H1 (cell line): Measurements from ENCODE around the gene PLEKHA5. TPM values are rescaled to one million over a fixed set of nuclear protein-coding genes. Genes with fewer than 3 reads are reported as not detected.

Experiments
- CTCF ChIA-PET: fragments of 300-600 bp; sonication (Branson Sonifier 250); formaldehyde crosslinking; loops from one replicate; lab custom pipeline; 2021; ENCODE audit not compliant: partially characterized antibody; lab: Charles Lee
- POLR2A ChIA-PET: fragments of 300-600 bp; sonication (Branson Sonifier 250); formaldehyde crosslinking; loops from one replicate; lab custom pipeline; 2021; ENCODE audit warnings: inconsistent platforms; ENCODE audit not compliant: partially characterized antibody; lab: Charles Lee
- DNase-seq, 2 experiments: peaks; one replicate each; pipeline versions ENCODE4 v3.0.0 to v3.0.0-alpha.2; 2010 to 2022; ENCODE audit warnings: low spot score in 2 of 2, low read depth in 1 of 2, mixed read lengths in 1 of 2
- FAIRE-seq: peaks from 2 replicates; lab custom pipeline; 2011; peaks lifted over from hg19 to GRCh38; lab: Jason Lieb, UNC
- H2AFZ ChIP-seq: 2 replicates; pipeline ENCODE4 v1.8.1; 2012; ENCODE audit warnings: low read length, inconsistent platforms
- H2AK5ac ChIP-seq: 2 replicates; pipeline ENCODE4 v1.6.1; 2013; ENCODE audit warnings: low read depth, low read length
- H2BK120ac ChIP-seq: replicated peaks from 2 replicates; pipeline ENCODE3; 2013; ENCODE audit warnings: low read depth, low read length, inconsistent platforms
- H2BK12ac ChIP-seq: 2 replicates; pipeline ENCODE4 v1.6.1; 2013; ENCODE audit warnings: low read depth, low read length
- H2BK15ac ChIP-seq: 2 replicates; pipeline ENCODE4 v1.6.1; 2013; ENCODE audit warnings: low read length
- H2BK20ac ChIP-seq: 2 replicates; pipeline ENCODE4 v1.6.1; 2013; ENCODE audit warnings: low read length
- H2BK5ac ChIP-seq: 2 replicates; pipeline ENCODE4 v1.6.1; 2013; ENCODE audit warnings: low read depth, low read length
- H3K14ac ChIP-seq: 2 replicates; pipeline ENCODE4 v1.6.1; 2013; ENCODE audit warnings: inconsistent platforms; ENCODE audit not compliant: insufficient read length
- H3K18ac ChIP-seq: 2 replicates; pipeline ENCODE4 v1.6.1; 2013; ENCODE audit warnings: low read length; ENCODE audit errors: extremely low read depth
- H3K23ac ChIP-seq: 2 replicates; pipeline ENCODE4 v1.6.1; 2013; ENCODE audit warnings: inconsistent platforms; ENCODE audit not compliant: insufficient read length
- H3K23me2 ChIP-seq: 2 replicates; pipeline ENCODE4 v1.6.1; 2013; ENCODE audit warnings: low read depth, low read length
- H3K27ac ChIP-seq: 2 replicates; pipeline ENCODE4 v1.6.1; 2011; ENCODE audit warnings: low read depth, low read length, inconsistent platforms
- H3K27me3 ChIP-seq, 4 experiments: replicated peaks in 1 of 4; 1 replicate in 1 of 4; 2 replicates in 3 of 4; pipeline versions ENCODE4 v1.6.1 to v1.8.1; 2011 to 2013; ENCODE audit warnings: low read length in 3 of 4, mild to moderate bottlenecking in 3 of 4, inconsistent platforms in 2 of 4, mixed read lengths in 2 of 4, moderate library complexity in 1 of 4; ENCODE audit not compliant: control insufficient read depth in 3 of 4, insufficient read depth in 3 of 4; ENCODE audit errors: extremely low read depth in 1 of 4
- H3K36me3 ChIP-seq, 4 experiments: 2 replicates each; pipeline versions ENCODE4 v1.6.1 to v1.8.1; 2011 to 2013; ENCODE audit warnings: mild to moderate bottlenecking in 4 of 4, low read length in 3 of 4, moderate library complexity in 2 of 4, control low read depth in 1 of 4, inconsistent platforms in 1 of 4; ENCODE audit not compliant: insufficient read depth in 4 of 4, control insufficient read depth in 2 of 4
- H3K4ac ChIP-seq: replicated peaks from 2 replicates; pipeline ENCODE3; 2013; ENCODE audit warnings: low read length, low read depth, mixed read lengths, inconsistent platforms; ENCODE audit not compliant: insufficient read length
- H3K4me1 ChIP-seq, 4 experiments: replicated peaks in 1 of 4; 1 replicate in 1 of 4; 2 replicates in 3 of 4; pipeline versions ENCODE4 v1.6.1 to v1.8.1; 2011 to 2013; ENCODE audit warnings: low read length in 3 of 4, inconsistent platforms in 2 of 4, mixed read lengths in 1 of 4; ENCODE audit not compliant: insufficient read depth in 4 of 4, control insufficient read depth in 3 of 4
- H3K4me2 ChIP-seq, 2 experiments: 2 replicates each; pipeline versions ENCODE4 v1.6.1 to v1.8.1; 2011 to 2013; ENCODE audit warnings: low read depth in 2 of 2, low read length in 2 of 2, control low read depth in 1 of 2, inconsistent platforms in 1 of 2, mild to moderate bottlenecking in 1 of 2; ENCODE audit not compliant: insufficient read depth in 1 of 2
- H3K4me3 ChIP-seq, 4 experiments: fragments of 200-600, 300-600 bp in 1 of 4; sonication (generic), shearing (Covaris generic), sonication (Bioruptor Twin) in 1 of 4; 2 replicates each; pipeline versions ENCODE4 v1.5.1 to v1.8.1; 2011 to 2016; ENCODE audit warnings: low read length in 4 of 4, low read depth in 3 of 4, control low read depth in 2 of 4, inconsistent platforms in 2 of 4, mild to moderate bottlenecking in 2 of 4, mixed read lengths in 1 of 4, moderate library complexity in 1 of 4; ENCODE audit not compliant: insufficient read depth in 2 of 4; ENCODE audit errors: extremely low read depth in 1 of 4
- H3K56ac ChIP-seq: replicated peaks from 2 replicates; pipeline ENCODE3; 2013; ENCODE audit warnings: low read depth, mild to moderate bottlenecking, mixed read lengths, low read length, inconsistent platforms; ENCODE audit not compliant: insufficient read length
- H3K79me1 ChIP-seq: 2 replicates; pipeline ENCODE4 v1.6.1; 2013; ENCODE audit warnings: low read depth, low read length, control low read depth
- H3K79me2 ChIP-seq, 2 experiments: 2 replicates each; pipeline versions ENCODE4 v1.6.1 to v1.8.1; 2012 to 2013; ENCODE audit warnings: low read length in 2 of 2, mild to moderate bottlenecking in 2 of 2, inconsistent platforms in 1 of 2; ENCODE audit not compliant: insufficient read depth in 2 of 2, control insufficient read depth in 1 of 2
- H3K9ac ChIP-seq, 4 experiments: replicated peaks in 1 of 4; 1 replicate in 1 of 4; 2 replicates in 3 of 4; pipeline versions ENCODE4 v1.6.1 to v1.8.1; 2011 to 2013; ENCODE audit warnings: low read depth in 3 of 4, low read length in 3 of 4, control low read depth in 2 of 4, mild to moderate bottlenecking in 2 of 4, moderate library complexity in 2 of 4, inconsistent platforms in 1 of 4; ENCODE audit errors: extremely low read depth in 1 of 4
- H3K9me3 ChIP-seq, 2 experiments: 2 replicates each; pipeline versions ENCODE4 v1.6.1 to v1.8.1; 2012 to 2013; ENCODE audit warnings: mild to moderate bottlenecking in 2 of 2, moderate library complexity in 2 of 2, control low read depth in 1 of 2, inconsistent platforms in 1 of 2, low read depth in 1 of 2, low read length in 1 of 2, mixed read lengths in 1 of 2; ENCODE audit not compliant: insufficient read depth in 2 of 2
- H4K20me1 ChIP-seq, 2 experiments: replicated peaks in 1 of 2; 2 replicates each; pipeline versions ENCODE3 to v1.8.1; 2011 to 2013; ENCODE audit warnings: inconsistent platforms in 2 of 2, low read length in 2 of 2, mild to moderate bottlenecking in 1 of 2; ENCODE audit not compliant: insufficient read depth in 2 of 2, control insufficient read depth in 1 of 2
- H4K5ac ChIP-seq: 2 replicates; pipeline ENCODE4 v1.6.1; 2013; ENCODE audit warnings: low read length, low read depth, mixed read lengths, inconsistent platforms; ENCODE audit not compliant: insufficient read length
- H4K8ac ChIP-seq: 2 replicates; pipeline ENCODE4 v1.8.0; 2013; ENCODE audit warnings: mild to moderate bottlenecking, moderate library complexity, low read length, inconsistent platforms; ENCODE audit not compliant: insufficient read depth; ENCODE audit errors: extremely low read depth
- H4K91ac ChIP-seq: replicated peaks from 2 replicates; pipeline ENCODE3; 2013; ENCODE audit warnings: low read length, mixed read lengths, inconsistent platforms; ENCODE audit not compliant: insufficient read length
- ASH2L ChIP-seq: fragments of 200-600, 300-600 bp; sonication (generic); IDR thresholded peaks from one replicate; pipeline ENCODE4 v1.7.1; 2017; ENCODE audit warnings: low read length
- BACH1 ChIP-seq: IDR thresholded peaks from 2 replicates; pipeline ENCODE4 v1.6.1; 2012; ENCODE audit warnings: low read length, improper control_type of control experiment
- BRCA1 ChIP-seq: IDR thresholded peaks from 2 replicates; pipeline ENCODE4 v1.6.1; 2012; ENCODE audit warnings: low read depth, low read length, improper control_type of control experiment
- CHD2 ChIP-seq: IDR thresholded peaks from 2 replicates; pipeline ENCODE4 v1.6.1; 2012; ENCODE audit warnings: low read length, improper control_type of control experiment
- HDAC6 ChIP-seq: IDR thresholded peaks from one replicate; pipeline ENCODE4 v1.7.1; 2012; ENCODE audit warnings: low read depth, mild to moderate bottlenecking, inconsistent platforms, low read length, moderate library complexity
- KDM1A ChIP-seq: fragments of 200-600, 300-600 bp; sonication (generic); IDR thresholded peaks from 2 replicates; pipeline ENCODE4 v1.7.1; 2016; ENCODE audit warnings: mild to moderate bottlenecking, low read length, borderline replicate concordance
- POLR2A ChIP-seq, 2 experiments: IDR thresholded peaks; 1 replicate in 1 of 2; 2 replicates in 1 of 2; pipeline ENCODE4 v1.6.1; 2011; ENCODE audit warnings: low read depth in 2 of 2, low read length in 2 of 2, mild to moderate bottlenecking in 2 of 2; ENCODE audit errors: control extremely low read depth in 1 of 2
- POLR2AphosphoS5 ChIP-seq: IDR thresholded peaks from 2 replicates; pipeline ENCODE4 v1.6.1; 2011; ENCODE audit warnings: low read depth, low read length
- RBBP5 ChIP-seq: IDR thresholded peaks from 2 replicates; pipeline ENCODE4 v1.7.1; 2012; ENCODE audit warnings: low read depth, mild to moderate bottlenecking, inconsistent platforms, low read length, moderate library complexity, borderline replicate concordance
- RFX5 ChIP-seq: IDR thresholded peaks from 2 replicates; pipeline ENCODE4 v1.6.1; 2011; ENCODE audit warnings: low read depth, low read length, improper control_type of control experiment, borderline replicate concordance
- SIRT6 ChIP-seq: IDR thresholded peaks from one replicate; pipeline ENCODE4 v1.7.1; 2012; ENCODE audit warnings: low read length, inconsistent platforms
- TAF7 ChIP-seq: optimal IDR thresholded peaks from 2 replicates; pipeline ENCODE3; 2011; ENCODE audit warnings: low read depth, mild to moderate bottlenecking, inconsistent platforms, low read length, moderate library complexity, borderline replicate concordance
- TBP ChIP-seq: IDR thresholded peaks from 2 replicates; pipeline ENCODE4 v1.6.1; 2011; ENCODE audit warnings: low read depth, low read length, improper control_type of control experiment
- YY1 ChIP-seq: IDR thresholded peaks from 2 replicates; pipeline ENCODE4 v1.6.1; 2011; ENCODE audit warnings: low read depth, mild to moderate bottlenecking, low read length
- ZNF274 ChIP-seq: IDR thresholded peaks from 2 replicates; pipeline ENCODE4 v1.7.0; 2012; ENCODE audit warnings: low read length, borderline replicate concordance; ENCODE audit errors: extremely low read depth
- WGBS, 2 experiments: shearing (Covaris generic) in 1 of 2; methylation state at CpG; one replicate each; pipeline versions ENCODE4 v1.1.6 to v1.1.7; 2013 to 2015; ENCODE audit warnings: low lambda C conversion rate in 2 of 2, mixed read lengths in 2 of 2, inconsistent platforms in 1 of 2, low coverage in 1 of 2, missing lambda C conversion rate in 1 of 2; ENCODE audit not compliant: insufficient replicate concordance in 2 of 2, insufficient coverage in 1 of 2, insufficient read length in 1 of 2; ENCODE audit errors: extremely low coverage in 1 of 2, missing lambda C conversion rate in 1 of 2; 5-methylcytosine and 5-hydroxymethylcytosine counted together
- polyA plus RNA-seq, 7 experiments: library from polyadenylated mRNA; depleted of rRNA in 3 of 7; stranded (reverse) in 5 of 7; unstranded in 2 of 7; fragments of >200 nt in 5 of 7; fragments of 200-250 nt in 2 of 7; gene quantifications; 1 replicate in 5 of 7; 2 replicates in 1 of 7; 4 replicates in 1 of 7; pipeline versions ENCODE4 v1.2.1 to v1.2.3, GENCODE V29; 2011 to 2013; ENCODE audit warnings: missing spikeins in 2 of 7, mixed read lengths in 2 of 7
- total RNA-seq: library from RNA; stranded (reverse); fragmentation: NEBNext Ultra II Directional; extraction: Animal tissue kit (Norgen Biotek cat#: 25700); gene quantifications from 2 replicates; pipeline ENCODE4 v1.2.1, GENCODE V29; 2021

PLEKHA5 gene
- total and polyA plus RNA-seq, 2 of the 8 experiments (the other 6 are each of a cell fraction or from before 2014, with no cell fraction given): 17.2 to 66.1 TPM

GRCh38 chr12:19095331-19095730, 34.2 kb upstream of the PLEKHA5 start:
- 90% methylated on average over 3 of the region's 3 CpGs; no CpG with 5 or more reads in 1 of the 2 experiments for WGBS, 2 experiments
- POLR2A ChIA-PET: no interaction called here
- H3K4me2 ChIP-seq: no peak overlapping the region

More at GRCh38 chr12:19095331-19095730, 34.2 kb upstream of the PLEKHA5 start:
- H3K23ac ChIP-seq: no peak overlapping the region
- H3K4me1 ChIP-seq: no peaks in the 10 kb centered on the region
- no peak overlapping the region for H3K14ac ChIP-seq
- no peak overlapping the region for H3K4me3 ChIP-seq
- H4K8ac ChIP-seq: no peak overlapping the region
- H3K27ac ChIP-seq: no peak overlapping the region
- H2AFZ ChIP-seq: no peak overlapping the region
- no peak overlapping the region for H2BK12ac ChIP-seq
- no peaks in the 10 kb centered on the region for H3K9me3 ChIP-seq
- no peak overlapping the region for H2BK20ac ChIP-seq
- no peak for DNase-seq
- H2AK5ac ChIP-seq: no peak overlapping the region
- no peak overlapping the region for H2BK5ac ChIP-seq
- no peaks in the 10 kb centered on the region for H3K23me2 ChIP-seq
- no peak for FAIRE-seq
- no peak overlapping the region for H3K9ac ChIP-seq
- H3K18ac ChIP-seq: no peak overlapping the region
- H4K5ac ChIP-seq: no peak overlapping the region
- no peaks in the 10 kb centered on the region for H3K79me2 ChIP-seq
- H3K56ac ChIP-seq: no peak overlapping the region
- H4K91ac ChIP-seq: no peak overlapping the region
- CTCF ChIA-PET: no interaction called here
- no peak overlapping the region for H2BK120ac ChIP-seq
- no peaks in the 10 kb centered on the region for H4K20me1 ChIP-seq
- TF ChIP-seq YY1: no peak
- no peak for TF ChIP-seq HDAC6
- no peak for TF ChIP-seq CHD2
- no peak for TF ChIP-seq KDM1A
- TF ChIP-seq POLR2AphosphoS5: no peak
- no peak for TF ChIP-seq POLR2A (IDR thresholded peaks at IDR 0.05; ENCODE audit: control extremely low read depth in 1 of 2, low read depth in 2 of 2, low read length in 2 of 2)
- no peak for TF ChIP-seq RFX5
- TF ChIP-seq SIRT6: no peak
- no peak for TF ChIP-seq TBP
- TF ChIP-seq RBBP5: no peak
- TF ChIP-seq TAF7: no peak
- no peak for TF ChIP-seq BRCA1
- no peak for TF ChIP-seq ZNF274
- TF ChIP-seq ASH2L: no peak
- no peak for TF ChIP-seq BACH1
- H3K36me3 ChIP-seq: no peaks in the 10 kb centered on the region
- no peak overlapping the region for H2BK15ac ChIP-seq
- no peak overlapping the region for H3K4ac ChIP-seq
- H3K79me1 ChIP-seq: no peaks in the 10 kb centered on the region
- no peaks in the 10 kb centered on the region for H3K27me3 ChIP-seq
